GM06990 (cell line): ENCODE data around the gene PPP1R11.

Experiments
- DNase-seq: peaks from one replicate; pipeline ENCODE4 v3.0.0-alpha.2; 2011; ENCODE audit not compliant: insufficient read length; ENCODE audit errors: extremely low read depth
- H3K27me3 ChIP-seq: replicated peaks from 2 replicates; pipeline ENCODE4 v1.6.0; 2011; ENCODE audit warnings: low read length; ENCODE audit not compliant: control insufficient read depth, insufficient read depth
- H3K36me3 ChIP-seq: 2 replicates; pipeline ENCODE4 v1.5.1; 2011; ENCODE audit warnings: low read length; ENCODE audit not compliant: control insufficient read depth, insufficient read depth
- H3K4me3 ChIP-seq: replicated peaks from 2 replicates; pipeline ENCODE4 v1.5.1; 2011; ENCODE audit warnings: low read depth, mild to moderate bottlenecking, control low read depth, low read length
- TF ChIP-seq, protein P1 (sequence below): IDR thresholded peaks from 2 replicates; pipeline ENCODE4 v1.5.1; 2011; ENCODE audit warnings: low read length, control low read depth, mild to moderate bottlenecking, inconsistent platforms; ENCODE audit not compliant: insufficient read depth, poor library complexity, severe bottlenecking

Gene PPP1R11

DNA sequence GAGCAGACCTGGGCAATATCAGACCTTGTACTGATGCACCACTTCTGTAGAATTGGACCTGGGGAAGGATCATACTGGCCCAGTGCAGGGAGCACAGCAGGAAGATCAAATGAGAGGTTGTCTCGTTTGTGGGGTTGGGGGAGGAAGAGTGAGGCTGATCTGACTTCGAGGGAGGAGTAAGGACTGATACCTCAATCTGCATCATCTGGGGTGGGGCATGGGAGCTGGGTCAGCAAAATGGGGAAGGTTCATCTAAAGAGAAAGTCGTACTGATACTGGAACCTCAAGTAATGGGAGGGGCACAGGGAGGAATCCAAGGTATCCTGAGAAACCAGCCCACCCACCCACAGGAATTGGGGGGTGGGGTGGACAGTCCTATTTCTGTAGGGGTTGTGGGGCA is 4.9 kb downstream of the PPP1R11 start:
- H3K4me3 ChIP-seq = no peak overlapping the region
- no peak for DNase-seq
- peaks cover 5% of the 10 kb centered on the region; the same call in 1 of the 2 replicates for H3K27me3 ChIP-seq
- H3K36me3 ChIP-seq = 0 out of 2 replicates have a peak, but pooled peaks cover 2% of the 10 kb centered on the region
- TF ChIP-seq, protein P1, sequence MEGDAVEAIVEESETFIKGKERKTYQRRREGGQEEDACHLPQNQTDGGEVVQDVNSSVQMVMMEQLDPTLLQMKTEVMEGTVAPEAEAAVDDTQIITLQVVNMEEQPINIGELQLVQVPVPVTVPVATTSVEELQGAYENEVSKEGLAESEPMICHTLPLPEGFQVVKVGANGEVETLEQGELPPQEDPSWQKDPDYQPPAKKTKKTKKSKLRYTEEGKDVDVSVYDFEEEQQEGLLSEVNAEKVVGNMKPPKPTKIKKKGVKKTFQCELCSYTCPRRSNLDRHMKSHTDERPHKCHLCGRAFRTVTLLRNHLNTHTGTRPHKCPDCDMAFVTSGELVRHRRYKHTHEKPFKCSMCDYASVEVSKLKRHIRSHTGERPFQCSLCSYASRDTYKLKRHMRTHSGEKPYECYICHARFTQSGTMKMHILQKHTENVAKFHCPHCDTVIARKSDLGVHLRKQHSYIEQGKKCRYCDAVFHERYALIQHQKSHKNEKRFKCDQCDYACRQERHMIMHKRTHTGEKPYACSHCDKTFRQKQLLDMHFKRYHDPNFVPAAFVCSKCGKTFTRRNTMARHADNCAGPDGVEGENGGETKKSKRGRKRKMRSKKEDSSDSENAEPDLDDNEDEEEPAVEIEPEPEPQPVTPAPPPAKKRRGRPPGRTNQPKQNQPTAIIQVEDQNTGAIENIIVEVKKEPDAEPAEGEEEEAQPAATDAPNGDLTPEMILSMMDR = no peak

DNA sequence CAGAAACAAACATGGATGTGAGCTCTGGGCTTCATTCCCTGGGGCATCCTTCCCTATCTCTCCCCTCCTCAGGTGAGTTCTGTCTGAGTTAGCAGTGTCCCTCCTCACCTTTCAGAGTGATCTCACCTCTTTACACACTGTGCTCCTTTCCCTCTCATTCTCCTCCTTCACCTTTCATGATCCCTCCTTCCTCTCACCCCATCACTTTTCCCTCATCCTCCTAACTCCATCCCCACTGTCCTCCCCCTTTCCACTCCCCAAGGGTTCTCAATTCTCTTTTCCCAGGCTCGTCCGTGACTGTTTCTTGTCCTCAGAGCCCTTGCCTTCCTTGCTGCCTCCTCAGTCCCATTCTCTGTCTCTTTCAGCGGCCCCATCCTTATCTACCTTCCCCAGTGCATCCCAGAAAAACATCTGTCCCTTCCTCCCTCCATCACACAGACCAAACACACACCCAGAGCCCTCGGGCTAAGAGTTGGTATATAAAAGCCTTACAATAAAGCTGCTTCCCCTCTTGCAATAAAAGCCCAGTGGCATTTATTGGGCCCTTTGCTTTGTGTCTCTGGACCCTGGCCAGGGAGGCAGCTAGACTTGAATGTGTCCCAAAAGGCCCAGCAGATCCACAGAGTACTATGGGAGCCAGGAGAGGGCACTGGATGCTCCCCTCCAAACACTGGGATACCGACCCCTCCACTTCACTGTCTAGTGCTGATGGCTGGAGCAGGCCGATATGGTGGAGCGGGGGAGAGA is 6.7 kb downstream of the PPP1R11 start:
- Histone ChIP-seq H3K4me3 (no peak overlapping the region), H3K36me3 (0 out of 2 replicates have a peak, but pooled peaks cover 2% of the 10 kb centered on the region), H3K27me3 (peaks cover 5% of the 10 kb centered on the region; the same call in 1 of the 2 replicates)
- TF ChIP-seq, protein P1 = no peak
- DNase-seq = no peak

GRCh38 chr6:30074331-30075093 is 7.5 kb downstream of the PPP1R11 start:
- DNase-seq = no peak
- TF ChIP-seq, protein P1 = no peak
- Histone ChIP-seq H3K4me3 (no peak overlapping the region), H3K27me3 (peaks cover 5% of the 10 kb centered on the region), H3K36me3 (0 out of 2 replicates have a peak, but pooled peaks cover 2% of the 10 kb centered on the region)

- DNase-seq = no peak
- Histone ChIP-seq H3K36me3 (0 out of 2 replicates have a peak, but pooled peaks cover 2% of the 10 kb centered on the region), H3K27me3 (peaks cover 5% of the 10 kb centered on the region), H3K4me3 (no peak within 1 kb of the TSS)
- TF ChIP-seq, protein P1 = no peak
Observed at GRCh38 chr6:30075094-30075789, 8.2 kb downstream of the PPP1R11 start, which contains the start of gene RNF39. RNF39 (minus strand) TSS chr6:30075769; CDS start chr6:30075585, 184 bp downstream.

- Histone ChIP-seq H3K36me3 (no peaks in the 10 kb centered on the region), H3K27me3 (peaks cover 5% of the 10 kb centered on the region), H3K4me3 (no peak overlapping the region)
- no peak for DNase-seq
- TF ChIP-seq, protein P1 = peak; percentile 40
Observed at GRCh38 chr6:30075790-30076732, 9.1 kb downstream of the PPP1R11 start.
